PC-3 (cell line): Measurements from ENCODE around the gene HMCN1. TPM values are rescaled to one million over a fixed set of nuclear protein-coding genes. Genes with fewer than 3 reads are reported as not detected.

Experiments
- ATAC-seq: fragments of 200-7000 bp; cut with Tn5 transposase; 2 replicates; pipeline ENCODE4 v1.9.1; 2020; ENCODE audit warnings: mild to moderate bottlenecking, moderate library complexity
- BruUV-seq: library from RNA; stranded (reverse); fragments of 400-500 nt; replicated peaks from 2 replicates; lab custom pipeline; 2021; lab: Mats Ljungman, UMichigan
- CTCF ChIA-PET: fragments of 300-600 bp; sonication (Branson Sonifier 250); formaldehyde crosslinking; loops from one replicate; lab custom pipeline; 2022; ENCODE audit warnings: antibody characterized with exemption; lab: Charles Lee
- POLR2A ChIA-PET: fragments of 300-600 bp; sonication (Branson Sonifier 250); formaldehyde crosslinking; loops from one replicate; lab custom pipeline; 2022; ENCODE audit warnings: antibody characterized with exemption; ENCODE audit not compliant: unreplicated experiment; lab: Charles Lee
- DNase-seq: peaks from one replicate; pipeline ENCODE4 v3.0.0-alpha.2; 2015
- H2AFZ ChIP-seq: fragments of 300-600 bp; sonication (generic); 2 replicates; pipeline ENCODE4 v1.6.0; 2016; ENCODE audit warnings: antibody characterized with exemption, low read length
- H3F3A ChIP-seq: fragments of 300-600 bp; sonication (generic); one replicate; pipeline ENCODE4 v1.6.0; 2017; ENCODE audit warnings: antibody characterized with exemption, low read length, control low read depth, mild to moderate bottlenecking; ENCODE audit not compliant: unreplicated experiment
- H3K27ac ChIP-seq: fragments of 300-600 bp; sonication (generic); 2 replicates; pipeline ENCODE4 v1.5.1; 2016; ENCODE audit warnings: mild to moderate bottlenecking, low read length
- H3K27me3 ChIP-seq: fragments of 300-600 bp; sonication (generic); 2 replicates; pipeline ENCODE4 v1.6.1; 2016; ENCODE audit warnings: low read length, mixed read lengths
- H3K36me3 ChIP-seq: fragments of 300-600 bp; sonication (generic); 2 replicates; pipeline ENCODE4 v1.6.1; 2016; ENCODE audit warnings: low read depth, mixed run types, low read length, mixed read lengths
- H3K4me1 ChIP-seq: fragments of 300-600 bp; sonication (generic); 2 replicates; pipeline ENCODE4 v1.5.1; 2016; ENCODE audit warnings: low read length; ENCODE audit not compliant: insufficient read depth
- H3K4me2 ChIP-seq: fragments of 300-600 bp; sonication (generic); 2 replicates; pipeline ENCODE4 v1.6.0; 2016; ENCODE audit warnings: low read length
- H3K4me3 ChIP-seq: fragments of 300-600 bp; sonication (generic); 2 replicates; pipeline ENCODE4 v1.5.1; 2016; ENCODE audit warnings: mild to moderate bottlenecking, low read length, mixed read lengths
- H3K79me2 ChIP-seq: fragments of 300-600 bp; sonication (generic); 2 replicates; pipeline ENCODE4 v1.6.1; 2017; ENCODE audit warnings: low read length, mixed read lengths
- H3K9ac ChIP-seq: fragments of 300-600 bp; sonication (generic); 2 replicates; pipeline ENCODE4 v1.6.0; 2016; ENCODE audit warnings: mild to moderate bottlenecking, low read length
- H3K9me2 ChIP-seq: fragments of 300-600 bp; sonication (generic); replicated peaks from 2 replicates; pipeline ENCODE4 v1.6.1; 2016; ENCODE audit warnings: mixed run types, low read length, mixed read lengths
- H3K9me3 ChIP-seq: fragments of 300-600 bp; sonication (generic); 2 replicates; pipeline ENCODE4 v1.6.1; 2016; ENCODE audit warnings: low read length, mixed read lengths
- H4K20me1 ChIP-seq: fragments of 300-600 bp; sonication (generic); 2 replicates; pipeline ENCODE4 v1.6.1; 2016; ENCODE audit warnings: low read length, mixed read lengths
- EZH2 ChIP-seq: fragments of 300-600 bp; sonication (generic); IDR thresholded peaks from one replicate; pipeline ENCODE4 v1.6.1; 2017; ENCODE audit warnings: antibody characterized with exemption, mild to moderate bottlenecking, low read length; ENCODE audit not compliant: unreplicated experiment
- EZH2phosphoT487 ChIP-seq: fragments of 300-600 bp; sonication (generic); IDR thresholded peaks from 2 replicates; pipeline ENCODE4 v1.6.1; 2018; ENCODE audit warnings: mild to moderate bottlenecking, antibody characterized with exemption, low read length, borderline replicate concordance
- intact Hi-C: fragments of 100-400 bp; cut with micrococcal nuclease; formaldehyde crosslinking; loops from 2 replicates; pipeline ENCODE4 v1.9.0; 2023
- total RNA-seq: library from RNA; depleted of rRNA; stranded (reverse); fragments of >200 nt; gene quantifications from 2 replicates; pipeline ENCODE4 v1.2.3, GENCODE V29; 2014
- TF ChIP-seq, protein P1 (sequence below): fragments of 300-600 bp; sonication (generic); conservative IDR thresholded peaks from 2 replicates; pipeline ENCODE4 v1.5.1; 2017; ENCODE audit warnings: antibody characterized with exemption, low read depth, mild to moderate bottlenecking, low read length

Gene HMCN1
- total RNA-seq, 1 experiment from 2014 or later: 0.66 TPM

DNA sequence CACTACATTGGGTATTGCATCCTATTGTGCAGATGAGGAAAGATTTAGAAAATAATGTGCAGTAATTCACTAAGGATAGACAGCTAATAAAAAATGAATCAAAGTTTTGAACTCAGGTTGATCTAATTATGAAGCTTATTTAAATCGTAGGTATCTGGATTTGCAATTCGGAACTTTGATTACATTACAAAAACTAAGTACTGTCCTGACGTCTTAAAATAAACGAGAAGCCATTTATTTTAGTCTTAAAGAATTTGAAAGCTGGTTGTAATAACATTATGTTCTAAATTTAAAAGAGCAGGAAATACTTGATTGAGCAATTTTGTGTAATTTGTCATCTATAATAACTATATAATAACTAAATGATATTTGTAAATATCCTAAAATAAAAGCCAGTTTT is 404.9 kb downstream of the HMCN1 start:
- Histone ChIP-seq H3K36me3 (no peaks in the 10 kb centered on the region), H3K4me3 (no peak overlapping the region), H3K79me2 (no peaks in the 10 kb centered on the region), H3F3A (no peaks in the 10 kb centered on the region), H3K4me2 (no peak overlapping the region), H3K9ac (no peak overlapping the region), H2AFZ (no peak overlapping the region), H3K9me3 (no peaks in the 10 kb centered on the region), H4K20me1 (no peaks in the 10 kb centered on the region), H3K9me2 (no peaks in the 10 kb centered on the region), H3K27ac (no peak overlapping the region), H3K4me1 (no peaks in the 10 kb centered on the region), H3K27me3 (no peaks in the 10 kb centered on the region)
- DNase-seq (no peak), ATAC-seq (no peak)
- TF ChIP-seq, protein P1, sequence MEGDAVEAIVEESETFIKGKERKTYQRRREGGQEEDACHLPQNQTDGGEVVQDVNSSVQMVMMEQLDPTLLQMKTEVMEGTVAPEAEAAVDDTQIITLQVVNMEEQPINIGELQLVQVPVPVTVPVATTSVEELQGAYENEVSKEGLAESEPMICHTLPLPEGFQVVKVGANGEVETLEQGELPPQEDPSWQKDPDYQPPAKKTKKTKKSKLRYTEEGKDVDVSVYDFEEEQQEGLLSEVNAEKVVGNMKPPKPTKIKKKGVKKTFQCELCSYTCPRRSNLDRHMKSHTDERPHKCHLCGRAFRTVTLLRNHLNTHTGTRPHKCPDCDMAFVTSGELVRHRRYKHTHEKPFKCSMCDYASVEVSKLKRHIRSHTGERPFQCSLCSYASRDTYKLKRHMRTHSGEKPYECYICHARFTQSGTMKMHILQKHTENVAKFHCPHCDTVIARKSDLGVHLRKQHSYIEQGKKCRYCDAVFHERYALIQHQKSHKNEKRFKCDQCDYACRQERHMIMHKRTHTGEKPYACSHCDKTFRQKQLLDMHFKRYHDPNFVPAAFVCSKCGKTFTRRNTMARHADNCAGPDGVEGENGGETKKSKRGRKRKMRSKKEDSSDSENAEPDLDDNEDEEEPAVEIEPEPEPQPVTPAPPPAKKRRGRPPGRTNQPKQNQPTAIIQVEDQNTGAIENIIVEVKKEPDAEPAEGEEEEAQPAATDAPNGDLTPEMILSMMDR: no peak
- no peak for TF ChIP-seq EZH2phosphoT487
- no peak for TF ChIP-seq EZH2
- ChIA-PET POLR2A (no interaction called here), CTCF (interaction anchor here (0.5 kb wide), 1 partner anchor 493 kb away, joined by 7 read pairs; no protein-coding TSS in a partner anchor)
- BruUV-seq: no TSS peak
- intact Hi-C loops: no loop called here

DNA sequence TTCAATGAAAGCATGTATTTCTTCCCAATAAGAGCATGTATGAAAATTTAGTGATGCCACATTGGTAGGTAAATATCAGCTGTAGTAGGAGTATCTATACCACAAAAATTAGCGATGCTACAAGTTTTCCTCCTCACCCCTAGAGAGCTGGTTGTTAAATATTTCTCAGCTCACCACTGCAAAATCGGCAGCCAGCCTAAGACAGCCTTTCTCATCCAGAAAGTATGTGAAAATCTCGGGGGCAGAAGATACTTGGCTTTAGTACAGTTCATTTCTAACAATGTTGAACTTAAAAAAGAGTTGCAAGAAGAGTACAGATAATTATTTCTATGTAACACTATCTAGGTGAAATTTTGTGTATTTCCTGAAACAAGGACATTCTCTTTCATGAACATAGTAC is 405.5 kb downstream of the HMCN1 start:
- Histone ChIP-seq H3K4me3 (no peak overlapping the region), H3K79me2 (no peaks in the 10 kb centered on the region), H3K36me3 (no peaks in the 10 kb centered on the region), H3K27ac (no peak overlapping the region), H3K4me1 (no peaks in the 10 kb centered on the region), H3K27me3 (no peaks in the 10 kb centered on the region), H4K20me1 (no peaks in the 10 kb centered on the region), H3K9me3 (no peaks in the 10 kb centered on the region), H3F3A (no peaks in the 10 kb centered on the region), H3K9ac (no peak overlapping the region), H2AFZ (no peak overlapping the region), H3K9me2 (no peaks in the 10 kb centered on the region), H3K4me2 (no peak overlapping the region)
- ChIA-PET CTCF (no interaction called here), POLR2A (no interaction called here)
- TF ChIP-seq, protein P1: no peak
- TF ChIP-seq EZH2: no peak
- no peak for DNase-seq
- no peak for ATAC-seq
- intact Hi-C loops: no loop called here
- no TSS peak for BruUV-seq

DNA sequence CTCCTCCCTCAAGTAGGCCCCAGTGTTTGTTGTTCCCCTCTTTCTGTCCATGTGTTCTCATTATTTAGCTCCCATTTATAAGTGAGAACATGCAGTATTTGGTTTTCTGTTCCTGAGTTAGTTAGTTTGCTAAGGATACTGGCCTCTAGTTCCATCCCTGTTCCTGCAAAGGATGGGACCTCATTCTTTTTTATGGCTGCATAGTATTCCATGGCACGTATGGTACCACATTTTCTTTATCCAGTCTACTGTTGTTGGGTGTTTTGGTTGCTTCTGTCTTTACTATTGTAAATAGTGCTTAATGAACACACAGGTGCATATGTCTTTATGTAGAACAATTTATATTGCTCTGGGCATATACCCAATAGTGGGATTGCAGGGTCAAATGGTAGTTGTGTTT is 408.0 kb downstream of the HMCN1 start:
- no peaks in the 10 kb centered on the region for H3K79me2 ChIP-seq
- TF ChIP-seq EZH2 (no peak), EZH2phosphoT487 (no peak)
- TF ChIP-seq, protein P1: no peak
- BruUV-seq: no TSS peak
- ATAC-seq (no peak), DNase-seq (no peak)
- no peak overlapping the region for H3K4me2 ChIP-seq
- H3K9me3 ChIP-seq: no peaks in the 10 kb centered on the region
- no peak overlapping the region for H2AFZ ChIP-seq
- intact Hi-C loops: no loop called here
- H3K27me3 ChIP-seq: no peaks in the 10 kb centered on the region
- ChIA-PET POLR2A (no interaction called here), CTCF (no interaction called here)
- no peaks in the 10 kb centered on the region for H3K4me1 ChIP-seq
- H3K27ac ChIP-seq: no peak overlapping the region
- H3K9ac ChIP-seq: no peak overlapping the region
- no peaks in the 10 kb centered on the region for H3K36me3 ChIP-seq
- no peak overlapping the region for H3K4me3 ChIP-seq
- H3K9me2 ChIP-seq: no peaks in the 10 kb centered on the region
- no peaks in the 10 kb centered on the region for H4K20me1 ChIP-seq
- no peaks in the 10 kb centered on the region for H3F3A ChIP-seq
